Natural killer cell (primary cell): Measurements from ENCODE around the gene ITGA1. TPM values are rescaled to one million over a fixed set of nuclear protein-coding genes. Genes with fewer than 3 reads are reported as not detected.

ENCODE experiments used
- ATAC-seq, 3 donors: fragments of 150-1000 bp in 2 of 3; fragments of 200-7000 bp in 1 of 3; cut with Tn5 transposase; 1 replicate in 1 of 3; 2 replicates in 2 of 3; pipeline ENCODE4 v1.10.0; 2021; ENCODE audit warnings: mild to moderate bottlenecking in 2 of 3, moderate library complexity in 2 of 3
- DNase-seq, 2 donors: peaks; one replicate each; pipeline versions ENCODE4 v3.0.0 to v3.0.0-alpha.2; 2013 to 2021; ENCODE audit warnings: mixed read lengths in 1 of 2
- H3K27ac ChIP-seq: one replicate; pipeline ENCODE4 v1.5.1; 2013; ENCODE audit warnings: mild to moderate bottlenecking, low read length
- H3K27me3 ChIP-seq: one replicate; pipeline ENCODE4 v1.6.1; 2013; ENCODE audit warnings: low read length; ENCODE audit not compliant: control insufficient read depth, insufficient read depth
- H3K36me3 ChIP-seq: one replicate; pipeline ENCODE4 v1.6.1; 2013; ENCODE audit warnings: low read length; ENCODE audit not compliant: control insufficient read depth, insufficient read depth
- H3K4me1 ChIP-seq: one replicate; pipeline ENCODE4 v1.6.1; 2013; ENCODE audit warnings: low read length; ENCODE audit not compliant: control insufficient read depth, insufficient read depth
- H3K4me3 ChIP-seq: one replicate; pipeline ENCODE4 v1.5.1; 2013; ENCODE audit warnings: low read length
- H3K9me3 ChIP-seq: one replicate; pipeline ENCODE4 v1.6.1; 2013; ENCODE audit warnings: low read length; ENCODE audit not compliant: control insufficient read depth, insufficient read depth
- H3K27ac Mint-ChIP-seq, 2 donors: one replicate each; pipeline ENCODE4 v1.8.0; 2022; ENCODE audit warnings: mild to moderate bottlenecking in 2 of 2, mixed read lengths in 2 of 2, moderate library complexity in 1 of 2
- H3K27me3 Mint-ChIP-seq, 2 donors: one replicate each; pipeline ENCODE4 v1.8.0; 2022; ENCODE audit warnings: low read depth in 2 of 2, mixed read lengths in 2 of 2
- H3K36me3 Mint-ChIP-seq: one replicate; pipeline ENCODE4 v1.8.0; 2022; ENCODE audit warnings: mixed read lengths
- H3K4me1 Mint-ChIP-seq, 2 donors: one replicate each; pipeline ENCODE4 v1.8.0; 2022; ENCODE audit warnings: mixed read lengths in 2 of 2
- H3K4me3 Mint-ChIP-seq: one replicate; pipeline ENCODE4 v1.8.0; 2022; ENCODE audit warnings: mild to moderate bottlenecking, moderate library complexity, mixed read lengths
- H3K9me3 Mint-ChIP-seq, 2 donors: one replicate each; pipeline ENCODE4 v1.8.0; 2022; ENCODE audit warnings: mixed read lengths in 2 of 2
- CTCF ChIP-seq: fragments of 200-600 bp; IDR thresholded peaks from one replicate; pipeline ENCODE4 v1.8.0; 2022; ENCODE audit warnings: antibody characterized with exemption
- WGBS: methylation state at CpG from one replicate; pipeline ENCODE4 v1.1.7; 2013; ENCODE audit warnings: missing lambda C conversion rate; ENCODE audit not compliant: insufficient coverage; 5-methylcytosine and 5-hydroxymethylcytosine counted together
- intact Hi-C: fragments of 100-400 bp; cut with micrococcal nuclease; formaldehyde crosslinking; loops from one replicate; pipeline ENCODE4 v1.14.2; 2022
- total RNA-seq, 4 donors: library from RNA; stranded (reverse); fragments of 120-200 nt in 1 of 4; gene quantifications; one replicate each; pipeline versions ENCODE4 v1.2.3 to v1.2.4, GENCODE V29; 2013 to 2022

The ITGA1 gene
- total RNA-seq, 3 donors from 2014 or later (not counting 1 experiment from before 2014, with no cell fraction given): 0.45 to 0.82 (median 0.47) TPM

- H3K9me3 ChIP-seq: no peaks in the 10 kb centered on the region
- DNase-seq (no peak), ATAC-seq (no peak)
- no peaks in the 10 kb centered on the region for H3K9me3 Mint-ChIP-seq
- no peaks in the 10 kb centered on the region for H3K36me3 Mint-ChIP-seq
- intact Hi-C loops: no loop called here
- H3K4me1 Mint-ChIP-seq: peaks cover 41 to 47% of the 10 kb centered on the region in 2 donors
- H3K27me3 Mint-ChIP-seq: no peaks in the 10 kb centered on the region
- H3K36me3 ChIP-seq: no peaks in the 10 kb centered on the region
- H3K27ac ChIP-seq: no peak overlapping the region
- no peak overlapping the region for H3K27ac Mint-ChIP-seq
- no peak overlapping the region for H3K4me3 ChIP-seq
- 75% methylated on average over 5 of the region's 6 CpGs for WGBS
- peaks cover 20% of the 10 kb centered on the region for H3K4me1 ChIP-seq
- H3K4me3 Mint-ChIP-seq: no peak overlapping the region
- no peaks in the 10 kb centered on the region for H3K27me3 ChIP-seq
- no peak for TF ChIP-seq CTCF
Measured at GRCh38 chr5:52802974-52803336, 15.2 kb downstream of the ITGA1 start.

GRCh38 chr5:52804387-52804791 is 16.7 kb downstream of the ITGA1 start:
- no peak overlapping the region for H3K4me3 Mint-ChIP-seq

GRCh38 chr5:52804981-52805380 is 17.3 kb downstream of the ITGA1 start:
- no peak overlapping the region for H3K4me3 Mint-ChIP-seq
- no peaks in the 10 kb centered on the region for H3K27me3 Mint-ChIP-seq
- no peak overlapping the region for H3K4me3 ChIP-seq
- TF ChIP-seq CTCF: no peak
- 81% methylated on average over 2 of the region's 2 CpGs for WGBS
- no peak for ATAC-seq
- no peak overlapping the region for H3K27ac Mint-ChIP-seq
- no peaks in the 10 kb centered on the region for H3K9me3 Mint-ChIP-seq
- no peaks in the 10 kb centered on the region for H3K27me3 ChIP-seq
- intact Hi-C loops: no loop called here
- no peak for DNase-seq
- H3K27ac ChIP-seq: no peak overlapping the region
- H3K36me3 Mint-ChIP-seq: no peaks in the 10 kb centered on the region
- no peaks in the 10 kb centered on the region for H3K36me3 ChIP-seq
- no peaks in the 10 kb centered on the region for H3K9me3 ChIP-seq
- peaks cover 25 to 35% of the 10 kb centered on the region in 2 donors for H3K4me1 Mint-ChIP-seq
- peaks cover 14% of the 10 kb centered on the region for H3K4me1 ChIP-seq

More at GRCh38 chr5:52804387-52804791, 16.7 kb downstream of the ITGA1 start:
- no peak for ATAC-seq
- Histone ChIP-seq H3K27me3 (no peaks in the 10 kb centered on the region), H3K4me3 (no peak overlapping the region), H3K9me3 (no peaks in the 10 kb centered on the region), H3K36me3 (no peaks in the 10 kb centered on the region), H3K27ac (no peak overlapping the region), H3K4me1 (peaks cover 16% of the 10 kb centered on the region)
- Mint-ChIP-seq H3K4me1 (peaks cover 31 to 40% of the 10 kb centered on the region in 2 donors), H3K36me3 (no peaks in the 10 kb centered on the region), H3K27me3 (no peaks in the 10 kb centered on the region), H3K27ac (no peak overlapping the region), H3K9me3 (no peaks in the 10 kb centered on the region)
- no peak for DNase-seq
- 89% methylated on average over 1 of the region's 2 CpGs for WGBS
- intact Hi-C loops: no loop called here
- TF ChIP-seq CTCF: no peak

GRCh38 chr5:52805615-52806014 is 17.9 kb downstream of the ITGA1 start:
- H3K4me1 ChIP-seq: peaks cover 9% of the 10 kb centered on the region
- H3K27me3 ChIP-seq: no peaks in the 10 kb centered on the region
- intact Hi-C loops: no loop called here
- Mint-ChIP-seq H3K36me3 (no peaks in the 10 kb centered on the region), H3K27me3 (no peaks in the 10 kb centered on the region), H3K9me3 (no peaks in the 10 kb centered on the region), H3K4me1 (peaks cover 19 to 28% of the 10 kb centered on the region in 2 donors), H3K27ac (no peak overlapping the region), H3K4me3 (no peak overlapping the region)
- no peak for DNase-seq
- H3K4me3 ChIP-seq: no peak overlapping the region
- 73% methylated on average over 2 of the region's 2 CpGs for WGBS
- H3K27ac ChIP-seq: no peak overlapping the region
- TF ChIP-seq CTCF: no peak
- ATAC-seq: no peak
- no peaks in the 10 kb centered on the region for H3K36me3 ChIP-seq
- H3K9me3 ChIP-seq: no peaks in the 10 kb centered on the region
